Nephron (organoid): Measurements from ENCODE around the gene PIBF1.

Source experiments
- H3K27ac Mint-ChIP-seq, 3 experiments: 2 replicates each; pipeline ENCODE4 v1.8.0; 2020; ENCODE audit warnings: mixed read lengths in 3 of 3, mild to moderate bottlenecking in 2 of 3, moderate library complexity in 1 of 3
- H3K27me3 Mint-ChIP-seq: 2 replicates; pipeline ENCODE4 v1.8.0; 2021; ENCODE audit warnings: low read depth, mild to moderate bottlenecking, moderate library complexity, mixed read lengths
- H3K36me3 Mint-ChIP-seq: 2 replicates; pipeline ENCODE4 v1.8.0; 2020; ENCODE audit warnings: low read depth, mixed read lengths
- H3K4me1 Mint-ChIP-seq: 2 replicates; pipeline ENCODE4 v1.8.0; 2020; ENCODE audit warnings: mixed read lengths
- H3K4me3 Mint-ChIP-seq, 3 experiments: 2 replicates each; pipeline ENCODE4 v1.8.0; 2020; ENCODE audit warnings: mild to moderate bottlenecking in 3 of 3, mixed read lengths in 3 of 3, moderate library complexity in 2 of 3
- H3K9me3 Mint-ChIP-seq: 2 replicates; pipeline ENCODE4 v1.8.0; 2020; ENCODE audit warnings: mixed read lengths
- TF ChIP-seq, protein P1 (sequence below), 3 experiments: fragments of 200-600 bp; sonication (generic); IDR thresholded peaks; one replicate each; pipeline ENCODE4 v1.5.0; 2021; ENCODE audit warnings: antibody characterized with exemption in 3 of 3; ENCODE audit not compliant: unreplicated experiment in 3 of 3

PIBF1 gene

DNA sequence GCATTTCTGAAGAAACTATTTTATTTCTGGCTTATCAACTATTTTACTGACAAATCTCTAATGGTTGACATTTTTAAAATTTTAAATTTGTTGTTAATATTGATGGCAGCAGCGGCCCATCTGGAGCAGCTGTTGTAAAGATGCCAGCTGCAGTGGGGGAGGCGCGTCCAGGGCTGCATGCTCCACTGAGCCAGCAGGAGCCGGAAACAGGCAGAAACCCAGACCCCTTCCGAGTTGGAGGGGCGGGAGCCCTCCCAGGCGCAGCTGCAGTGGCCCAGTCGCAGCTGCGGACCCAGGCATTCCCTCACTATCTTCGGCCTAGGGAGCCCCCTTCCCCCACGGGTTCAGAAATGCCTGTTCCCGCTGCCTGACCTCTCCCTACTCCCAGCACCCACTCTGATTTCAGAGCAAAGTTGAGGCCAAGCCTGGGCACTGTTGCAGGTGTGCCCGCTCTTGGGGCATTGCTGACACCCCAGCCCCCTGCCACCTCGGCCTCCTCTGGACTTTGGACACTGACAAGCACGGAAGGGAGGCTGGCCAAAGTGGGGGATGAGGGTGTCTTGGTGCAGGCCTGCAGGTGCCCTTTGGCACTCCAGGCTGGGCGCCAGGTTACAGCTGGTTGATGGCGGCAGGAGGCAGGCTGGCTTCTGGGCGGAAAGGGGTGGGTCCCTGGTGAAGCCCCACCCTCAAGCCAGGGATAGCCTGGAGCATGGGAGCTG lies 69.2 kb downstream of the PIBF1 start:
- Mint-ChIP-seq H3K36me3 (peaks cover 44% of the 10 kb centered on the region), H3K27ac (no peak overlapping the region), H3K9me3 (no peaks in the 10 kb centered on the region), H3K27me3 (no peaks in the 10 kb centered on the region), H3K4me1 (no peaks in the 10 kb centered on the region), H3K4me3 (no peak overlapping the region)
- TF ChIP-seq, protein P1, sequence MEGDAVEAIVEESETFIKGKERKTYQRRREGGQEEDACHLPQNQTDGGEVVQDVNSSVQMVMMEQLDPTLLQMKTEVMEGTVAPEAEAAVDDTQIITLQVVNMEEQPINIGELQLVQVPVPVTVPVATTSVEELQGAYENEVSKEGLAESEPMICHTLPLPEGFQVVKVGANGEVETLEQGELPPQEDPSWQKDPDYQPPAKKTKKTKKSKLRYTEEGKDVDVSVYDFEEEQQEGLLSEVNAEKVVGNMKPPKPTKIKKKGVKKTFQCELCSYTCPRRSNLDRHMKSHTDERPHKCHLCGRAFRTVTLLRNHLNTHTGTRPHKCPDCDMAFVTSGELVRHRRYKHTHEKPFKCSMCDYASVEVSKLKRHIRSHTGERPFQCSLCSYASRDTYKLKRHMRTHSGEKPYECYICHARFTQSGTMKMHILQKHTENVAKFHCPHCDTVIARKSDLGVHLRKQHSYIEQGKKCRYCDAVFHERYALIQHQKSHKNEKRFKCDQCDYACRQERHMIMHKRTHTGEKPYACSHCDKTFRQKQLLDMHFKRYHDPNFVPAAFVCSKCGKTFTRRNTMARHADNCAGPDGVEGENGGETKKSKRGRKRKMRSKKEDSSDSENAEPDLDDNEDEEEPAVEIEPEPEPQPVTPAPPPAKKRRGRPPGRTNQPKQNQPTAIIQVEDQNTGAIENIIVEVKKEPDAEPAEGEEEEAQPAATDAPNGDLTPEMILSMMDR (IDR thresholded peaks at IDR 0.05; ENCODE audit: unreplicated experiment in 3 of 3) = no peak

DNA sequence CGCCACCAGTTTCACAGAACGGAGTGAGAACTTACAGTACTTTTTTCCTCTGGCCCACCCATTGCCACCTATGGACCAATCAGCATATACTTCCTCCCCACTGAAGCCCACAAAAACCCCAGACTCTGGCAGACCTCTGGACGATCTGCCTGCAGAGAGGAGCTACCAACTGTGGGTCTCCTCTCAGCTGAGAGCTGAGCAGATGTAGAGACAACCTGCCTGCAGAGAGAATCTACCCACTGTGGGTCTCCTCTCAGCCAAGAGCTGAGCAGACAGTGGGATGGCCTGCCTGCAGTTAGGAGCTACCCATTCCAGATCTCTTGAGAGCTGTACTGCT lies 69.7 kb downstream of the PIBF1 start:
- Mint-ChIP-seq H3K27me3 (no peaks in the 10 kb centered on the region), H3K36me3 (peaks cover 38% of the 10 kb centered on the region), H3K4me1 (no peaks in the 10 kb centered on the region), H3K9me3 (no peaks in the 10 kb centered on the region), H3K27ac (no peak overlapping the region), H3K4me3 (no peak overlapping the region)
- TF ChIP-seq, protein P1 (IDR thresholded peaks at IDR 0.05; ENCODE audit: unreplicated experiment in 3 of 3) = no peak

DNA sequence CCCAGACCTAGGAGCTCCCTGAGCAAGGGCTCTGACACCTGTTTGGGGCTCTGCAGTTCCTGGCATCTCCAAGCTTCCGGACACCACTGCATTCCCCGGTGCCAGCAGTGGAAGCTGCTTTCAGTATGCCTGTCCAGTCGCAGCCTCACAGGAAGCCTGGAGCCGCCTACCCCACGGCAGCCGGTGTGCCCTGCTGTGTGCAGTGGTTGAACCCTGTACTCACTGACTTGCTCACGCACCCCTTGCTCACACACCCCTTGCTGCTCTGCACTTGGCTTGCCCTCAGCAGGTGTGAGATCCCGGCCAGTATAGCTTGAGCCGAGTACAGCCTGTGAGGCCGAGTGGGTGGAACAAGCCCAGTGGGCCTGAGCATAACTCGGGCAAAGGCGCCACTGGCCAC lies 70.3 kb downstream of the PIBF1 start:
- TF ChIP-seq, protein P1 (IDR thresholded peaks at IDR 0.05; ENCODE audit: unreplicated experiment in 3 of 3) = no peak
- H3K27ac Mint-ChIP-seq = no peak overlapping the region
- peaks cover 33% of the 10 kb centered on the region for H3K36me3 Mint-ChIP-seq
- H3K9me3 Mint-ChIP-seq = no peaks in the 10 kb centered on the region
- no peak overlapping the region for H3K4me3 Mint-ChIP-seq
- H3K27me3 Mint-ChIP-seq = no peaks in the 10 kb centered on the region
- no peaks in the 10 kb centered on the region for H3K4me1 Mint-ChIP-seq

- H3K9me3 Mint-ChIP-seq = no peaks in the 10 kb centered on the region
- H3K27me3 Mint-ChIP-seq = no peaks in the 10 kb centered on the region
- TF ChIP-seq, protein P1 (IDR thresholded peaks at IDR 0.05; ENCODE audit: unreplicated experiment in 3 of 3) = no peak
- no peak overlapping the region for H3K4me3 Mint-ChIP-seq
- no peak overlapping the region for H3K27ac Mint-ChIP-seq
- no peaks in the 10 kb centered on the region for H3K4me1 Mint-ChIP-seq
- peaks cover 25% of the 10 kb centered on the region for H3K36me3 Mint-ChIP-seq
These were observed 71.1 kb downstream of the PIBF1 start for GRCh38 chr13:72853000-72853399.

- H3K9me3 Mint-ChIP-seq = no peaks in the 10 kb centered on the region
- TF ChIP-seq, protein P1 (IDR thresholded peaks at IDR 0.05; ENCODE audit: unreplicated experiment in 3 of 3) = no peak
- no peak overlapping the region for H3K4me3 Mint-ChIP-seq
- H3K36me3 Mint-ChIP-seq = peaks cover 42% of the 10 kb centered on the region
- no peaks in the 10 kb centered on the region for H3K4me1 Mint-ChIP-seq
- H3K27me3 Mint-ChIP-seq = no peaks in the 10 kb centered on the region
- no peak overlapping the region for H3K27ac Mint-ChIP-seq
These were observed 82.4 kb downstream of the PIBF1 start for GRCh38 chr13:72864142-72865011.
